HT1080 (cell line): ENCODE results near the gene CH25H. TPM values are rescaled to one million over a fixed set of nuclear protein-coding genes. Genes with fewer than 3 reads are reported as not detected.

Experiments used
- DNase-seq: peaks from one replicate; pipeline ENCODE4 v3.0.0-alpha.2; 2015; ENCODE audit warnings: low read depth
- total RNA-seq: library from RNA; depleted of rRNA; stranded (reverse); fragments of >200 nt; shearing (Covaris generic); gene quantifications from 2 replicates; pipeline ENCODE4 v1.2.3, GENCODE V29; 2014

The CH25H gene
- total RNA-seq, 1 experiment from 2014 or later: not detected

DNA sequence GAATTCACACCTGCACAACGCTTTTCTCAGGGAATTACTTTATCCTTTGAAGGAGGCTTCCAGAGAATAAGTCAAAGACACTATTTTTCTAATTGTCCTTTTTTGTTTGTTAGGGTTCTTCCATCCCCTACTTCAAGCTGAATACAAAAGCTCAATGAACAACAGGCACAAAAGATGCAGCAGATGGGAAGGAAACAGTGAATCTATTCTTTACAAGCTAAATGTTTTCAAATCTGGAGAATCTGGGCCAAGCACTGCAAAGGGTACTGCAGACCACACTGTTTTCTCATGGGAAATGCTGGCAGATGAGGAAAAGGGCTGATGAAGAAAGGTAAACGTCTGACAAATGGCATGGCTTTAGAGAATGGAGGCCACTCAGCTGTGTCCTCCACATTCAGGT lies 25.9 kb upstream of the CH25H start:
- no peak for DNase-seq

DNA sequence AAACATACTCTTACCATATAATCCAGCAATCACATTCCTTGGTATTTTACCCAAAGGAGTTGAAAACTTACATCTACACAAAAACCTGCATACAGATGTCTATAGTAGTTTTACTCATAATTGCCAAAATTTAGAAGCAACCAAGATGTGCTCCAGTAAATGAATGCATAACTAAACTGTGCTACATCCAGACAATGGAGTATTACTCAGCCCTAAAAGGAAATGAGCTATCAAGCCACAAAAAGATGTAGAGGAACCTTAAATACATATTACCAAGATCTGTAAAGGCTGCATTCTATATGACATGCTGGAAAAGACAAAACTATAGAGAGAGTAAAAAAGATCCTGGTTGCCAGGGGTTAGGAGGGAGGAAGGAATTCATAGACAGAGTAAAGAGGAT lies 21.8 kb upstream of the CH25H start:
- DNase-seq: no peak

DNA sequence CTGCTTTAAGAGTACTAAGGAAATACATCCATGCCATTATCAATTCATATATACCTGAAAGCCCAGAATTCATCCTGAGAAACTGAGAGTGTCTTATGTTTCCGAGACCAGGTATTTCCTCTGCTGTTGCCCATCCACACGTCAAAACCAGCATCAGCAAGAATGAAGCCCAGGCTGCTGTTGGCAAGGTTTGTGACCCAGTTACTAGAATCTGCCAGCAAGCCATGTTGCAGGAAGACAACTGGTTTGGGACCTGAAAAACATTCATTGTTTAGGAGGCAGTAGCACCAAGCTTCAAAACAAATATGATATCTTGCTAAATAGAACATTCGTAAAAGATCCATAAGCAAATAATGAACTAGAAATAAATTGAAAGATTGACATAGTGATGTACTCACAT lies 21.0 kb upstream of the CH25H start:
- DNase-seq: no peak

DNA sequence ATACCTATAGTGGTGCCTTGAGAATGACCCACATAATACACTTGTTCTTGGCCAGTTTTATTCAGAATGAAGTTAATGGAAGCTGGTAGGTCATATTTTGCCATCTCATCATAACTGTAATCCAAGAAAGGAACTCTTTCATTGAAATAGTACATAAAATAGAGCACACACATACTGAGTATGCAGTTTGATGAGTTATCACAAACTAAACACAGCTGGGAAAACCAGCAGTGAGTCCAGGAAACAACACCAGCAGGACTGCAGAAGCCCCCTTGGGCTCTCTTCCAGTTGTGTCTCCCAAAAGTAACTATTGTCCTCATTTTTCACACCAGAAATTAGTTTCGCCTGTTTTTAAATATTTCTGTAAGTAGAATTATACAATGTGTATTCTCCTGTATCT lies 19.8 kb upstream of the CH25H start:
- DNase-seq: no peak

DNA sequence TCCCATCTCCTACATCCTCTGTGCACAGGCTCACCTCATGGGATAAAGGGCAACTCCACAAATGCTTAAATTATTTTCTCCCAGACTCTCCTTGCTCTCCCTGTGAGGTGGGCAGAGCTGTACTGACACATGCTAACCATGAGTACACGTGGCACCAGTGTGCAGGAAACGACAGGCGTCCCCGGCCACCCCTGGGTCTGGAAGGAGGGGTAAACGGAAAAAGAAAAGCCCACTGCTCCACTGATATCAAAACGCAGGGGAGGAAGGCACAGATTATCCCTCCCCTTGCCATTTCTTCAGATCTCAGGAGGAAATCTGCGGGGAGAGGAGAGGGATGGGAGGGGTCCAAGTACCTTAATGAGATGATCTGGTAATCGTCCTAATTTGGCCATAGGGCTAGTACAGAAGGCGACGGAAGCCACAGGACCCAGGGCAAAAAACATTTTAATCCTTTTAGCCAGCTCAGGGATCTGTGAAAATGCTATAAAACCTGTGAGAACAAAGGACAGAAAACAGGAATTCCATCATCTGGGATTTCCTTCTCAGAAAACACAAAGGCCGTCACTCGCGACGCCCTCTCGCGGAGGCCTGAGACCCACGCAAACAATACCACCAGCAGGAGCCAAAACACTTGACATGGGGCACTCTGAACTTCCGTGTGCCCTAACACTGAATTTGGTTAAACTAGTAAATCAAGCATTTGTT lies 17.8 kb upstream of the CH25H start:
- DNase-seq: no peak

DNA sequence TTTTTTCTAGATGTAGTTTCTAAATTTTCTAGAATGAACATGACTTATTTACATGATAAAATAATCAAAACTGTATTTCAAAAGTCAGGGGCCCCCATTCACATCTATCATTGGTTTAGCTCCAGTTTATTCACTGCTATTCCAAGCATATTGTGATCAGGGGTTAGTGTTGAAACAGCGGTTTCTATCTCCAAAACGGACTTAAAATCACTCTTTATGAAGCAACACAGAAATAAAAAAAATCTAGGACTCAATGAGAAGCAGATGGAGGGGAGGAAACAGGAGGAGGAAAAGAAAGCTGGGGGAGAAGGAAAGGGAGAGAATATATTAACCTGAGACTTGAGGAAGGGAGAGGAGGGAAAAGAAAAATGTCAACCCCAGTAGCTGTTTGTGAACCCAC lies 14.8 kb upstream of the CH25H start:
- DNase-seq: no peak

DNA sequence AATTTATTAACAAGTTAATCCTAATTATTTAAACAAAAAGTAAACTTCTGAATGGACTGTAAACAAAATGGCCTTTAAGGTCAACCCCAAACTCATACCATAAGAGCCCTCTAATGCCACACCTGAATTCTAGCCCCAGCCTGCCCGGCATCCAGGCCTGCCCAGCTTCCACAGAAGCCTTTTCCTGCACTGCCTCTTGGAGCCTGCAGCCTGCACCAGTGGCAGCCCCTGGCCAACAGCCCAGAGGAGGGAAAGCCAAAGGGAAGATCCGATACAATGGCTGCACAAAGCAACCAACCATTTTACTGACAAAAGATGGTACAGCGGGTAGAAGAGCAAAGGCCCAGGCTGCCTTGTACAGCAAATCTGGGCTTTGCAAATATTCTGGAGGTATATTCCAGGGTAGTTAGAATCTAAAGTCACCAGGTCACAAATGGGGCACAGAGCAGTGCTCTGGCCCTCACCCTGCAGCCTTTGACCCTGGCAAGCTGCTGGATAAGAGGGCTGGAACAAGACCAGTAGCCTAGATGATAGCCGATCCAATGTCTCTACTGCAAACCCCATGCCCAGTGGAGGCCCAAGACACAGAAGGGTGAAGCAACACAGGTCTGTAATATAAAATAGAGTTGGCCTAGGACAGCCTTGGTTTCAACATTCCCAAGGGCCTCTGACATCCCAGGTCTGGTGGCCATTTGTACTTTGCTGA lies 12.5 kb upstream of the CH25H start:
- no peak for DNase-seq

DNA sequence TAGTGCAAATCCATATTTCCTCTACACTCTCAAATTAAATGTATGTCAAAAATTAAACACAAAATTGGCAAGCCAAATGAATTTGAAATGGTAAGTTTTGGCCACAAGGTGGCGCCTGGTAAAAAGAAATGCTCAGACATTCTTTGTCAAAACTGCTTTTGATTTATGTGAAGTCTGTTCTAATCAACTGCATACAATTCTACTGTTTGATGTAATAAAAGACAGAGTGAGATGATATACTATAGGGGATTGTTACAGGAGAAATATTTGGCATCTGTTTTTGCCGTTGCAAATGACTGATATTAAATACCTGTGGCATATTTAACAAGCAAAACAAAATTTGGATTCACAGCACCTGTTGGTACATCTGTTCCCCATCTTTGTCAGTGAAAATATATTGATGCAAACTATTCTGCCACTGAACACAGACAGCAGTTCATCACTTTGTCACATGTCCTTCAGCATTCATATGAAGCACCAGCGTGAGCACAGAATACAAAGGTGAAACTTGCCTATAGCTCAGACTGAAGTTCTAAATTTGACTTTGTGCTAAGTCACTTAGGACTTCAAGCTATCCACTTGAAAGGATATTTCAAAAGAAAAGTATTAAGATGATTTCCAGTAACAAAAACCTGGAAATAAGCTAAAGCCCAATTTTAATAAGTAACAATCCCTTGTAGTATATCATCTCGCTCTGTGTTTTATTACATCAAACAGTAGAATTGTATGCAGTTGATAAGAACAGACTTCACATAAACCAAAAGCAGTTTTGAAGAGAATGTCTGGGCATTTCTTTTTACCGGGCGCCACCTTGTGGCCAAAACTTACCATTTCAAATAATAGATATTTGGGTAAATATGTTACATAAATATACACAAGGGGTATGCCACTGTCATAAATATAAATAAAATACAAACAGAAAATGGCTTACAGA lies 10.2 kb upstream of the CH25H start:
- peak; percentile 49 for DNase-seq

DNA sequence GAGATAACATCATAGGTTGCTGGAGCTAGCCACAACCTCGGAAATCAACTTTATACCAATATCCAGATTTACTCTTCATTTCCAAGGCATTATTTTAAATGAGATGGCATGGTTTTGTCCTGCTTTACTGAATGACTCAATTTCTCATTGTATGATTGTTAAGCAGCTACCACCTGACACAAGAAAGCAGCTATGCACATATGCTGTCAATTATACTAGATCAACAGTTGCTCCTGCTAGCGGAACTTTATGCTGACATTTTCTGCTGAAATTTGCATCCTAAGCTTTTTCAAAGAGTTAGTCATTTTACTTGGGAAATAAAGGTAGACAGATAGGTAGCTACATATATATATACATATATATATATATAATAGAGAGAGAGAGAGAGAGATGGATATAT lies 8.9 kb upstream of the CH25H start:
- DNase-seq: no peak

DNA sequence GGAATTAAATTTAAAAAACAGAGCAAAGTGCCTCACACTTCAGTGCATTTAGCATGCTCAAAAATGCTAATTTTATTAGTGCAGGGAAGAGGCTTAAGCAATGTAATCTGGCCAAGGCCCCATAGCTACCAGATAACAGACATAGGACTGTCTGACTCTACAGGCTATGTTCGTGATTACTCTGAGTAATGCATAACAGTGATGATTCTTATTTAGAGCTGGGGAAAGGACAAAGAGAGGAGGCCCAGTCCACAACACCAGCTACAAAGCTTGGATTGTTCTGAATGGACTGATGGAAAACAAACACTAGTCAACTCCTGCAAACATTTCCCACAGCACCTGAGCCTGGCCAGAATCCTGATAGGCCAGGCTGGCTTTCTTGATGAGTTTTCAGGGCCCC lies 8.4 kb upstream of the CH25H start:
- DNase-seq: no peak

DNA sequence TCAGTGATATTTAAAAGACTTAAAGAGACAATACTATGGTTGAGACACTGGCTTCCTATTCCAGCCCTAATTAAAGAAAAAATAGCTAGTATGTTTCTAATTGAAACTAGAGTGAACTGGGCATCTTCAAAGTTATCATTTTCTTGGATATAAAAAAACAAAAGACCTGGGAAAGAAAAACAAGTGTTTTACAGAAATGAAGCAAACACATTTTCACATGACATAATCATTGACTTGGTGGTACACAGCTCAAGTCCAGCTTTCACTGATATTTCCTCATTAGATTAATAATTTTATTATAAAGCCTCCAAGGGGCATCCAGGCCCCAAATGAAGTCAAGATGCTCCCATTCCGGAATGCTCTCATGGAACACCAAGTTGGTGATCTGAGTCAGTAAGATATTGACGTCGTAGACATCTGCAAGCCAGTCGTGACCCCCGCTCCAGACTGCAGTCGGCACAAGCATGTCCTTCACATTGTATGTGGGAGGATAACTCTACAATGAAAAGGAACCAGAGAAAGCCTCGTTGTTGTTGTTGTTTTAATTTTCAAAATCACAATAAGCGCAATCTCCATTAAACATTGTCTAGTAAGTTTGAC lies 7.5 kb upstream of the CH25H start:
- no peak for DNase-seq

DNA sequence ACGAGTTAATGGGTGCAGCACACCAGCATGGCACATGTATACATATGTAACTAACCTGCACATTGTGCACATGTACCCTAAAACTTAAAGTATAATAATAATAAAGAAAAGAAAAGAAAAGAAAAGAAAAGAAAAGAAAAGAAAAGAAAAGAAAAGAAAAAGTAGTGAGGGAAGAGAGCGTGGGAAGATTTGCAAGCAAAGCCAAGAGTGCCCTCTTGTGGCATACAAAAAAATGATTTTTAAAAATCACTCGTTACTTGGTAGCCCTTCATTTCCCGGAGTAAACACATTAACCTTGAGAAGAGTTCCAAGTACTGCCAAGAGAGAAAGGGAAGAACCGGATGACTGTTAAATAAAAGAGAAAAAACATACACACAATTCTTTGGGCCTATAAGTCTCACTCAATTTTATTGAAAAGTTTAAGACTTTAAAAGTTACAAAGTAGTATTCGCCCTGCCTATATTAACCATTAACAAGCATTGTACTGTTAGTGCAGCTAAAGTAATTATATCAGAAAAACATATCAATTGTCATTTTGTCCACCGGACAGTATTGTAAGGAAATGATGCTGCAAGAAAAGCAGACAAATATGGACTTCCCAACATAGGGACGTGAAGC lies 6.2 kb upstream of the CH25H start:
- DNase-seq: peak; percentile 41

DNA sequence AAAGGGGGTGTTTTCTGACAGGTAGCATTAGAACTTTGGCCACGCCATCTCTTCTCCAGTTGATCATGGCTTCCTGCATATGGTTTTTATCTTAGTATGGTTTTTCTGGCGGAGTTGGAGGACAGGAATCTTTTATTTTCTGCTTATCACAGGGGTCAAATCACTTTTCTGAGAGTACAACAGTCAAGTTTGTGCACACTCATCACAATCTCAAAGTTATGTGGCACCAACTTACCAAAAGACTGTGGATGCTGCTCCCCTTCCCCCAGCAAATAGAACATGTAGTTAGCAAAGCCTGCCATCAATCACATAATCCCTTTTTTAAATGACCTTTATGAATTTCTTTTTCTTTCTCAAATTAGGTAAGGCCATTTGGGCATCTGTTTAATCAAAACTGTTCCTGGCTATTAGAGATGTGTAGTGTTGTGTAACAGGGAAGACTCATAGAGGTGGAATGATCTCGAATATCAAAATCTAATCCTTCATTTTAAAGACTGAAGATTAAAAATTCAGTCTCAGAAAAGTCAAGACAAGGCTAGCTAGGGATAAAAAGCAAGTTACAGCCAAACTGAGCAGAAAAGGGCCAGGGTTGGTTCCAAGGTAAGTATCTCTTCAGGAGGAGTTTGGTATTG lies 3.8 kb upstream of the CH25H start:
- DNase-seq: no peak

DNA sequence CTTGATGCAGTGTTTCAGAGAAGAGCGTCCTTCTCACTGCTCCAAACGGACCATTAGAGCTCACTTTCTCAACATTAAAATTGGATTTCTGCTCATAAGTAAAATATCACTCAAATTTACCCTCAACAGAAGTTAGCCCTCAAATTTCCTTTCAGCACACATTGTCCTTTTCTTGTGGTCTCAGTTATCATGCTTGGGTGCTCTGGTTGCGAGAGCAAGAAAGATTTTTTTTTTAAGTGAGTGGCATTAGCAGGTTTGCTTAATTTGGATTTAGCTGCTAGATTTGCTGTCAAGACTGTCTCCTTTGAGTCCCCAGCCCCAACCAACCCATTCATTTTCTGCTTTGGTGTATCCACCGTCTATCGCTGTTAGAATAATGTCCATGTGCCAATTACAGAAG lies 2.6 kb upstream of the CH25H start:
- DNase-seq: no peak

DNA sequence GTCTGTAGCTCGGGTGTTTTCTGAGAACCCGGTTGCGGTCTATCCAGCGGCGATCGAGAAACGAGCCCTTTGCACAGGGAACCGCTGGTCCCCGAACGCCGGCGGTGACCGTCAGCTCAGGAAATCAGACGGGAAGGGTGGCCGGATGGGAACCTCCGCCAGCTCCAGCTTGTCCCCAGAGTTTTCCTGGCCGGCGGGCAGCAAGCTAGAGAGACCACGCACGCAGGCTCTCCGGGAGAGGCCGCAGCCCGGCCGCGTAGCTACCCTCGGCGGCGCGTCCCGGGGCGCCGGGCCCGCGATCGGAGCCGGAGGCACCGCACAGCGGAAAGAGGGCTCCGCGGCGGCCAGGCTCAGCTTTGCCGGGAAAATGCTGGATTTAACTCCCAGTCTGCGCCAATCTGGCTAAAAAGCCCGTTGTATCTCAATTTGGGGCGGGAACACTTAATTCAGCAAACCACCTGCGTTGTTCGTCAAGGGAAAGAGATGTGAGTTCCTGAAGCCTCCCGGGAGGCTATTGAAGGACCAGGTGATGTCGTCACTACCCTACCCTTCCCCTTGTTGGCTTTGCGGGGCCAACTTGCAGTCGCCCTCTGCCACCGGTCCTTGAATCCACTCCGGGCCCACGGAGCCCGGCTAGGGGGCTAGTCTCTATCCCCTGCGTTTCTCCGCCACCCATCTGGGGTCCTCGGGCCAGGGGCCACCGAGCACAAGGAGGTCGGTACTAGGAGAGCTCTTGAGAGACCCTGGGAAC lies 859 bp upstream of the CH25H start:
- DNase-seq: no peak

DNA sequence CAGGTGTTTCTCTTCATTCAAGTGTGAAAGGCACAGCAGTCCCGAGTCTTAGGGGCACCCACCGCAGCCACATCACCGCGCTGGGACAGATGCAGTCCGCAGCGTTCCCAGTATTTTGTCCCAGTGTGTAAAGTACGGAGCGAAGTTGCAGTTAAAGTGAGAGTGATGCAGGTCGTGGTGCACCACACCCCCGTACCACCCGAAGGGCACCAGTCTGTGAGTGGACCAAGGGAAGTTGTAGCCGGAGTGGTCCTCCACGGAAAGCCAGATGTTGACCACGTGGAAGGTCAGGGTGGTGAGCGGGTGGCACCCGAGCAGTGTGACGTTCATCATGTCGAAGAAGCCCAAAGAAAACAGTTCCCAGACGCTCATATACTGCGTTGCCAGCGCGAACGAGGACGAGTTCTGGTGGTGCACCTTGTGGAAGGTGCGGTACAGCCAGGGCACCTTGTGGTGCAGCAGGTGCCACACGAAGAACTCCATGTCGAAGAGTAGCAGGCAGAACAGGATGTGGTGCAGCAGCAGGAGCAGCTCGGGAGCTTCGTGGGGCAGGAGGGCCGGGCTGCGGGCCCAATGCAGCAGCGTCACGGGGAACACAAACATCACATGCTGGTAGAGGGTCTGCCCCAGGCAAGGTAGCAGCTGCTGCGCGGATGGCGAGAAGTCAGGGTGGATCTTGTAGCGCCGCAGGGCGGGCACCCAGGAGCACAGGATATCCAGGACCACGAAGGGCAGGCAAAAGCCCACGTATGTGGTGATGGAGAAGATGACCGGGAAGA lies 526 bp downstream of the CH25H start:
- no peak for DNase-seq

DNA sequence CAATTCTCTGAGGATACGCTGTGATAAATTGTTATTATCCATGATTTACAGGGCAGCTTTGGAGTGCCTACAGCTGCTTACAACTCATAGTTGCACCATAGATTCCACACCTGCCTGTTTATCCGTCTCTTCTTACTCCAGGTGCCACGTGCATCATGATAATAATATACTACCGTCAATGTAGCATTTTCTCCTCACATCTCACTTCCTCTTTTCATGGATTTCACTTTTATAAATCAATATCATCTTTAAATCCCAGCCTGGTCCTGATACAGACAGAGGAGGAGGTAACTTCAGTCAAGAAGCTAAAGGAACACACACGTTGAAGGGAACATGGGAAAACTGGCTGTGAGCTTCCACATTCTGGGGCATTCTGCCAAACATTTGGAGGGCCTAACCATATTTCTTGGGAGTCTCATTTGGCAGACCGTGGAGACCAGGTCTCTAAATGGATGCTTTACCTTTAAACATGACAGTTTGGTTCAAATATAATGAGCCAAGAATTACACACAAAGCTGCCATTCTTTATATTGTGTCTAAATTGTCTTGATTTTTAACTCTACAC lies 2.4 kb downstream of the CH25H start:
- DNase-seq: no peak

DNA sequence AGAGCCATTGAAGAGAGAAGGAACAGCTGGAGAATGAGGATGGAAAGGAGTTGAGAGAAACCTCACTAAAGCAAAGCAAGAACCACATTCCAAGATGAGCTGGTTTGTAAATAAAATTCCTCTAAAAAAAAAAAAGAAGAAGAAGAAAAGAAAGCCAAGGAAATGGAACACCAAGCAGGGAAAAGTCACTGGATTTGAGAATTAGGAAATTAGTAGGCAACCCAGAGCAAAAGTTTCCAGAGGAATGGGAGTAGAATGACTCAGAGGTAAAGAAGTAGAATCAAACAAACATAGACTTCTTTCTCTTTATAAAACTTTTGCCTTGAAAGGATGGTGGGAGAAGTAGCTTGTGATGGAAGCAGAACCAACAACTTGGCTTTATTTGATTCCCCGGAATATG lies 3.9 kb downstream of the CH25H start:
- DNase-seq: no peak

DNA sequence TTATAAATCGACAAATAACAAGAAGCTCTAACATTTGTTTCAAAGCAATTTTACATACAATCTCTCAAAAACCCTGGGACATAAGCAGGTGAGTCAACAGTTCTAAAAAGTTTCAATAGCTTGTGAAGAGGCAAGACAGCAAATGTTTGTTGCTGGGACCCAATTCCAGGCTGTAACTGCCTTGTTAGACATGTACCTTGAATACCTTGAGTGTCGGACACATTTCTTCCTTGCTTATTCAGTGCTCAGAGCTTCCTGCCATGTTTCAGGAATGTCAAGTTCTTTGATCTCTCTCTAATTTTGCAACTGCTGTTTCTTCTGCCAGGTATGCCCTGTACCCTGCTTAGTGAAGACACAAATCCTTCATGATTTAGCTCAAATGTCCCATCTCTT lies 5.1 kb downstream of the CH25H start:
- no peak for DNase-seq
